Measurements from ENCODE around the gene MAST4. TPM values are rescaled to one million over a fixed set of nuclear protein-coding genes. Genes with fewer than 3 reads are reported as not detected.

The MAST4 gene
- total RNA-seq, 1 donor from 2014 or later, result 22.3 TPM

GRCh38 chr5:66570201-66570600, 26.0 kb upstream of the MAST4 start:
- no peak for DNase-seq (ENCODE audit: low read depth)
- Histone ChIP-seq H3K79me2 (ENCODE audit: insufficient read depth, low read length) (no peaks in the 10 kb centered on the region), H3K36me3 (ENCODE audit: insufficient read depth, low read length) (no peaks in the 10 kb centered on the region), H3K9ac (ENCODE audit: low read length) (no peak overlapping the region), H3K4me1 (ENCODE audit: insufficient read depth, low read length) (no peaks in the 10 kb centered on the region), H3K4me2 (ENCODE audit: low read length) (no peak overlapping the region), H3K27me3 (ENCODE audit: insufficient read depth, low read length) (peaks cover 5% of the 10 kb centered on the region), H3K9me3 (ENCODE audit: insufficient read depth, low read depth, low read length) (no peaks in the 10 kb centered on the region), H3K4me3 (ENCODE audit: insufficient read depth, low read depth, low read length) (no peak overlapping the region), H4K20me1 (ENCODE audit: insufficient read depth, low read length) (no peaks in the 10 kb centered on the region), H3K27ac (ENCODE audit: low read depth, low read length) (no peak overlapping the region), H2AFZ (ENCODE audit: low read depth, low read length) (no peak overlapping the region)
- Mint-ChIP-seq H3K36me3 (ENCODE audit: low read depth, unreplicated experiment) (no peaks in the 10 kb centered on the region), H3K4me3 (ENCODE audit: unreplicated experiment) (no peak overlapping the region), H3K9me3 (ENCODE audit: unreplicated experiment) (peaks cover 6% of the 10 kb centered on the region), H3K27me3 (ENCODE audit: low read depth, unreplicated experiment) (peaks cover 11% of the 10 kb centered on the region), H3K27ac (ENCODE audit: unreplicated experiment) (no peak overlapping the region), H3K4me1 (ENCODE audit: low read depth, unreplicated experiment) (peaks cover 6% of the 10 kb centered on the region)
- FAIRE-seq, result no peak
- TF ChIP-seq CTCF (IDR thresholded peaks at IDR 0.05; ENCODE audit: insufficient read depth, low read depth, low read length) (no peak), EZH2 (IDR thresholded peaks at IDR 0.05; ENCODE audit: insufficient read depth, low read length) (no peak)

- Mint-ChIP-seq H3K4me1 (ENCODE audit: low read depth, unreplicated experiment) (no peaks in the 10 kb centered on the region), H3K9me3 (ENCODE audit: unreplicated experiment) (peaks cover 4% of the 10 kb centered on the region), H3K4me3 (ENCODE audit: unreplicated experiment) (no peak overlapping the region), H3K36me3 (ENCODE audit: low read depth, unreplicated experiment) (no peaks in the 10 kb centered on the region), H3K27ac (ENCODE audit: unreplicated experiment) (no peak overlapping the region), H3K27me3 (ENCODE audit: low read depth, unreplicated experiment) (peaks cover 7% of the 10 kb centered on the region)
- H3K79me2 ChIP-seq (ENCODE audit: insufficient read depth, low read length), result no peaks in the 10 kb centered on the region
- TF ChIP-seq EZH2 (IDR thresholded peaks at IDR 0.05; ENCODE audit: insufficient read depth, low read length) (no peak), CTCF (IDR thresholded peaks at IDR 0.05; ENCODE audit: insufficient read depth, low read depth, low read length) (no peak)
- H3K9ac ChIP-seq (ENCODE audit: low read length), result no peak overlapping the region
- H3K4me3 ChIP-seq (ENCODE audit: insufficient read depth, low read depth, low read length), result no peak overlapping the region
- no peak overlapping the region for H3K4me2 ChIP-seq (ENCODE audit: low read length)
- H3K27me3 ChIP-seq (ENCODE audit: insufficient read depth, low read length), result peaks cover 5% of the 10 kb centered on the region
- FAIRE-seq, result no peak
- no peak overlapping the region for H2AFZ ChIP-seq (ENCODE audit: low read depth, low read length)
- H4K20me1 ChIP-seq (ENCODE audit: insufficient read depth, low read length), result no peaks in the 10 kb centered on the region
- no peaks in the 10 kb centered on the region for H3K36me3 ChIP-seq (ENCODE audit: insufficient read depth, low read length)
- no peak overlapping the region for H3K27ac ChIP-seq (ENCODE audit: low read depth, low read length)
- no peak for DNase-seq (ENCODE audit: low read depth)
- H3K9me3 ChIP-seq (ENCODE audit: insufficient read depth, low read depth, low read length), result no peaks in the 10 kb centered on the region
- H3K4me1 ChIP-seq (ENCODE audit: insufficient read depth, low read length), result no peaks in the 10 kb centered on the region
Measured at GRCh38 chr5:66573733-66574132, 22.5 kb upstream of the MAST4 start.

GRCh38 chr5:66582499-66583165, 13.6 kb upstream of the MAST4 start:
- DNase-seq (ENCODE audit: low read depth) (peak; percentile 77), FAIRE-seq (no peak)
- peak overlapping the region; percentile 32 for H3K9ac ChIP-seq (ENCODE audit: low read length)
- H3K27ac ChIP-seq (ENCODE audit: low read depth, low read length), result no peak overlapping the region
- H3K79me2 ChIP-seq (ENCODE audit: insufficient read depth, low read length), result no peaks in the 10 kb centered on the region
- no peaks in the 10 kb centered on the region for H4K20me1 ChIP-seq (ENCODE audit: insufficient read depth, low read length)
- no peaks in the 10 kb centered on the region for H3K9me3 Mint-ChIP-seq (ENCODE audit: unreplicated experiment)
- H3K9me3 ChIP-seq (ENCODE audit: insufficient read depth, low read depth, low read length), result no peaks in the 10 kb centered on the region
- peak overlapping the region; percentile 34 for H3K4me2 ChIP-seq (ENCODE audit: low read length)
- H3K36me3 ChIP-seq (ENCODE audit: insufficient read depth, low read length), result no peaks in the 10 kb centered on the region
- peaks cover 6% of the 10 kb centered on the region for H3K4me1 Mint-ChIP-seq (ENCODE audit: low read depth, unreplicated experiment)
- H3K4me3 ChIP-seq (ENCODE audit: insufficient read depth, low read depth, low read length), result no peak overlapping the region
- H3K27me3 ChIP-seq (ENCODE audit: insufficient read depth, low read length), result no peaks in the 10 kb centered on the region
- no peak overlapping the region for H2AFZ ChIP-seq (ENCODE audit: low read depth, low read length)
- H3K27me3 Mint-ChIP-seq (ENCODE audit: low read depth, unreplicated experiment), result peaks cover 6% of the 10 kb centered on the region
- no peak overlapping the region for H3K27ac Mint-ChIP-seq (ENCODE audit: unreplicated experiment)
- H3K4me1 ChIP-seq (ENCODE audit: insufficient read depth, low read length), result no peaks in the 10 kb centered on the region
- no peak for TF ChIP-seq CTCF (IDR thresholded peaks at IDR 0.05; ENCODE audit: insufficient read depth, low read depth, low read length)
- TF ChIP-seq EZH2 (IDR thresholded peaks at IDR 0.05; ENCODE audit: insufficient read depth, low read length), result no peak
- H3K36me3 Mint-ChIP-seq (ENCODE audit: low read depth, unreplicated experiment), result no peaks in the 10 kb centered on the region
- no peak overlapping the region for H3K4me3 Mint-ChIP-seq (ENCODE audit: unreplicated experiment)
